GM12872 (cell line): ENCODE measurements around the gene MED23.

ENCODE experiments used
- CTCF ChIP-seq: IDR thresholded peaks from 3 replicates; pipeline ENCODE4 v1.5.1; 2011; ENCODE audit warnings: low read depth, mild to moderate bottlenecking, low read length, moderate library complexity; ENCODE audit not compliant: insufficient read depth

The MED23 gene

DNA sequence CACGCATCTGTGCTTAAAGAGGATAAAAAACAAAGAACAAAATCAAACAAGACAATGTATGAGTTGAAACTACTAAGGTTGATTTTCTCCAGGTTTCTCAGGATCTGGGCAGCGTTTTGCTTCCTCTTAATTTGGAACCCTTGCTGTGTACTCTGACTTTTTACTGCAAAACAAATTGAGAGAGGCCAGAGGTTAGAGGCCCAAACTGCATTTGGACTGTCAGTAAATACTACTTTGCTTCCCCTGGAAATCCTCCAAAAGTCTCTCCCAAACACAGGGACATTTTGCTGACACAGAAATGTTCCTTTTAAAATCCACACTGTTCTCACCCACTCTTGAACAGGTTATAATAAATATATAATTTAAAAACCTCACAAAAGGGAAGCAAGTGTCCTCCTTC is 53.9 kb downstream of the MED23 start:
- no peak for TF ChIP-seq CTCF

GRCh38 chr6:131572686-131573415 is 55.2 kb downstream of the MED23 start, which contains the start of gene ARG1:
Gene ARG1, plus strand, starts transcription at chr6:131573226. Its CDS starts 57 bp downstream, at chr6:131573283.
- TF ChIP-seq CTCF = no peak

DNA sequence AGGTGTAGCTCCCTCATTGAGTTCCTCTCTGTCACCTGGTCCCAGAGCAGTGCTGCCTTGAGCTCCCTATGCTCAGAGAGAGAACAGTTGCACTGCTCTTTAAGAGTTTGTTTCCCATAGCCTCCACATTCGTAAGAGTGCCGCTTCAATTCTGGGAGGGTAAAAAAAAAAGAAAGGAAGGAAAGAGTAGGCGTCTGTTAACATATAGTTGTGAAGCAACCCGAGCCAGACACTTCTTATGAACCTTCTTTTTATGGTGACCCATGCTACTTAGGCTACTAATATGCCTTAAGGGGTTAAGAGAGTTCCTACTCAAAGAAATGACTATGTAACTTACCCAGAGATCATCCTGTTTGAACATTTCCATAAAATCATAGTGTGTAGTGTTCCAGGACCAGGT is 59.3 kb downstream of the MED23 start:
- TF ChIP-seq CTCF = no peak

DNA sequence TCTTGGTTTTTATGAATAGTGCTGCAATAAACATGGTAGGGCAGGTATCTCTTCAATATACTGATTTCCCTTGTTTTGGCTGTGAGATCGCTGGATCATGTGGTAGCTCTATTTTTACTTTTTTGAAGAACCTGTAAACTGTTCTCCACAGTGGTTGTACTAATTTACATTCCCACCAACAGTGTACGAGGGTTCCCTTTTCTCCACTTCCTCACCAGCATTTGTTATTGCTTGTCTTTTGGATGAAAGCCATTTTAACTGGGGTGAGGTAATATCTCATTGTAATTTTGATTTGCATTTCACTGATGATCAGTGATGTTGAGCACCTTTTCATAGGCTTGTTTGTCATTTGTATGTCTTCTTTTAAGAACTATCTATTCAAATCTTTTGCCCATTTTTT is 63.0 kb downstream of the MED23 start:
- no peak for TF ChIP-seq CTCF

GRCh38 chr6:131561925-131562707 is 65.9 kb downstream of the MED23 start:
- TF ChIP-seq CTCF = no peak

DNA sequence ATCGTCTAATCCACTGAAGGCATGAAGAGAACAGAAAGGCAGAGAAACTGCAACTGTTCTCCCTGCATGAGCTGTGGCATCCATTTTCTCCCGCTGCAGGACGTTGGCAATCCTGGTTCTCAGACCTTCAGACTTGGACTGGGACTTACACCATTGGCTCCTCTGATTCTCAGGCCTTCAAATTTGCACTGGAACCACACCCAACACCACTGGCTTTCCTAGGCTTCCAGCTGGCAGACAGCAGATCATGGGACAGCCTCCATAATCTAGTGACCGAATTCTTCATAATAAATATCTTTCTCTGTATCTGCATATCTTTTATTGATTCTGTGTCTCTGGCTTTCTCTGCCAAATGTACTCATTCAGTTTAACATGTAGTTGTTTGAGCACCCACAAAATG is 69.1 kb downstream of the MED23 start:
- TF ChIP-seq CTCF = no peak

DNA sequence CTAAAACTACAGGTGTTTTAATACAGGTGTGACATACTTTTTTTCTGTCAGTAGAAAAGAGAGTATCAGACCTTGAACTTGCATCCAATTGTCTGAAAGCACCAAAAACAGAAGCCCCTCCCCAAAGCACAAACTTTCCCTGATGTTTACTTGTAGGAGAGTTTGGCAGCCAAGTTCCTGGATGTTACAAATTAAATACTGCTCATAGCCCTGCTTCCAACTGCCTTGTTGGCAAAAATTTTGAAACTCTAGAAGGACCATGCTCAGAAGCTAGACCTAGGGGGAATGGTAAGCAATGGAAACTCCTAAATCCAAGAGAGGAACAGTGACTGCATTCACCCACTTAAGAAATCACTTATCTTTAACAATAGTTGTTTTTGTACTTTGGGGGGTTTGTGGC is 72.0 kb downstream of the MED23 start:
- TF ChIP-seq CTCF = no peak
